Stomach (tissue), 9 donors: Measurements from ENCODE around the gene ATP2B2. TPM values are rescaled to one million over a fixed set of nuclear protein-coding genes. Genes with fewer than 3 reads are reported as not detected.

ENCODE experiments used
- DNase-seq, 2 donors: peaks; one replicate each; pipeline versions ENCODE4 v3.0.0 to v3.0.0-alpha.2; 2013 to 2019
- H3K27ac ChIP-seq, 5 donors: fragments of 200-600 bp in 4 of 5; sonication (generic) in 4 of 5; one replicate each; pipeline ENCODE4 v1.5.1; 2013 to 2019; ENCODE audit warnings: mild to moderate bottlenecking in 1 of 5, moderate library complexity in 1 of 5
- H3K27me3 ChIP-seq, 3 donors: fragments of 200-600 bp; sonication (generic); one replicate each; pipeline ENCODE4 v1.5.1; 2017 to 2019; ENCODE audit warnings: mixed run types in 1 of 3
- H3K36me3 ChIP-seq, 4 donors: fragments of 200-600 bp; sonication (generic); 1 replicate in 3 of 4; 2 replicates in 1 of 4; pipeline ENCODE4 v1.5.1; 2016 to 2019
- H3K4me1 ChIP-seq, 4 donors: fragments of 200-600 bp; sonication (generic); one replicate each; pipeline ENCODE4 v1.5.1; 2016 to 2019
- H3K4me3 ChIP-seq, 4 donors: fragments of 200-600 bp; sonication (generic) in 3 of 4; one replicate each; pipeline ENCODE4 v1.5.1; 2016 to 2019; ENCODE audit warnings: mild to moderate bottlenecking in 1 of 4
- H3K9me3 ChIP-seq, 4 donors: fragments of 200-600 bp; sonication (generic); one replicate each; pipeline ENCODE4 v1.5.1; 2016 to 2019
- EP300 ChIP-seq: sonication (generic); formaldehyde crosslinking; IDR thresholded peaks from one replicate; pipeline ENCODE4 v1.6.1; 2017; ENCODE audit warnings: antibody characterized with exemption
- POLR2A ChIP-seq, 4 donors: fragments of 450-650 bp; IDR thresholded peaks; one replicate each; pipeline ENCODE4 v1.6.1; 2016; ENCODE audit warnings: antibody characterized with exemption in 4 of 4, control low read depth in 2 of 4, mild to moderate bottlenecking in 1 of 4, moderate library complexity in 1 of 4
- POLR2AphosphoS5 ChIP-seq, 3 donors: sonication (generic); formaldehyde crosslinking; IDR thresholded peaks; one replicate each; pipeline ENCODE4 v1.6.1; 2016; ENCODE audit warnings: antibody characterized with exemption in 3 of 3
- WGBS, 5 donors: extraction: QIAGEN DNeasy Blood & Tissue Kit in 3 of 5; methylation state at CpG; one replicate each; pipeline versions ENCODE4 v1.1.5 to v1.1.7; 2013 to 2018; 5-methylcytosine and 5-hydroxymethylcytosine counted together
- intact Hi-C: fragments of 100-400 bp; cut with DNase I; formaldehyde crosslinking; loops from one replicate; pipeline ENCODE4 v1.15.1; 2023; ENCODE audit warnings: low total_unique reads
- polyA plus RNA-seq, 3 donors: library from polyadenylated mRNA; stranded (reverse); fragments of 200-250 nt; gene quantifications; one replicate each; pipeline ENCODE4 v1.2.3, GENCODE V29; 2013
- total RNA-seq, 5 donors: library from RNA; depleted of rRNA; stranded (reverse); fragments of >200 nt; gene quantifications; one replicate each; pipeline versions ENCODE4 v1.1.0 to v1.2.3, GENCODE V29; 2014 to 2016
- TF ChIP-seq, protein P1 (sequence below), 7 experiments: fragments of 450-650 bp in 4 of 7; fragments of 200-600 bp in 3 of 7; sonication (generic) in 3 of 7; IDR thresholded peaks; one replicate each; pipeline ENCODE4 v1.5.1; 2016 to 2019; ENCODE audit warnings: antibody characterized with exemption in 7 of 7, control low read depth in 2 of 7, mild to moderate bottlenecking in 1 of 7
- donor health status: healthy with polysubstance abuse.
- donor health status: Bipolar disorder and iron deficiency.
- donor health status: healthy.

ATP2B2 gene
- total and polyA plus RNA-seq, 8 donors = 0.03 to 0.37 TPM; not detected in 6

DNA sequence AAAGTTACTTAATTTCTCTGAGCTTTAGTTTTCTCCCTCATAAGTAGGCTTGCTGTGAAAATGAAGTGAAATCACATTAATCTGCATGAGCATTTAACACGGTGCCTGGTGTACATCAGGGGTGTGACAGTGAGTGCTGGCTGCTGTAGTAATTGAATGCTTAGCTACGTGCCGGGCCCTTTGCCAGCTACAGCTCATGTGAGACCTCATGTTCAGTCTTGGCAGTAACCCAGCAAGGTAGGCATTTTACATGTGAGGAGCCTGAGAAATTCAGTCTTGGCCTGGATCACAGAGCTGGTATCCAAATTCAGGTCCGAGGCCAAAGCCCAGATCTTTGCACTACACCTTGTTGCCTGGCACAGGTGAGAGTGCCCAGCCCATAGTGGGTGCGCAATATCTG, 221.7 kb downstream of the ATP2B2 start:
- Histone ChIP-seq H3K27ac (no peak overlapping the region), H3K27me3 (no peaks in the 10 kb centered on the region), H3K4me3 (no peak overlapping the region), H3K36me3 (peaks cover 30 to 78% (median 73%) of the 10 kb centered on the region in 4 donors), H3K9me3 (no peaks in the 10 kb centered on the region), H3K4me1 (peaks cover 12 to 35% (median 17%) of the 10 kb centered on the region in 4 donors)
- intact Hi-C loops = no loop called here
- no peak for TF ChIP-seq POLR2A (IDR thresholded peaks at IDR 0.05)
- peak in 1 of 3 donors; percentile 23 for TF ChIP-seq POLR2AphosphoS5 (IDR thresholded peaks at IDR 0.05)
- TF ChIP-seq EP300 = no peak
- TF ChIP-seq, protein P1, sequence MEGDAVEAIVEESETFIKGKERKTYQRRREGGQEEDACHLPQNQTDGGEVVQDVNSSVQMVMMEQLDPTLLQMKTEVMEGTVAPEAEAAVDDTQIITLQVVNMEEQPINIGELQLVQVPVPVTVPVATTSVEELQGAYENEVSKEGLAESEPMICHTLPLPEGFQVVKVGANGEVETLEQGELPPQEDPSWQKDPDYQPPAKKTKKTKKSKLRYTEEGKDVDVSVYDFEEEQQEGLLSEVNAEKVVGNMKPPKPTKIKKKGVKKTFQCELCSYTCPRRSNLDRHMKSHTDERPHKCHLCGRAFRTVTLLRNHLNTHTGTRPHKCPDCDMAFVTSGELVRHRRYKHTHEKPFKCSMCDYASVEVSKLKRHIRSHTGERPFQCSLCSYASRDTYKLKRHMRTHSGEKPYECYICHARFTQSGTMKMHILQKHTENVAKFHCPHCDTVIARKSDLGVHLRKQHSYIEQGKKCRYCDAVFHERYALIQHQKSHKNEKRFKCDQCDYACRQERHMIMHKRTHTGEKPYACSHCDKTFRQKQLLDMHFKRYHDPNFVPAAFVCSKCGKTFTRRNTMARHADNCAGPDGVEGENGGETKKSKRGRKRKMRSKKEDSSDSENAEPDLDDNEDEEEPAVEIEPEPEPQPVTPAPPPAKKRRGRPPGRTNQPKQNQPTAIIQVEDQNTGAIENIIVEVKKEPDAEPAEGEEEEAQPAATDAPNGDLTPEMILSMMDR (IDR thresholded peaks at IDR 0.05) = no peak
- WGBS, 5 donors = 36 to 67% (median 41%) methylated on average over 5 of the region's 5 CpGs
- peak; percentile 88 to 90 for DNase-seq

DNA sequence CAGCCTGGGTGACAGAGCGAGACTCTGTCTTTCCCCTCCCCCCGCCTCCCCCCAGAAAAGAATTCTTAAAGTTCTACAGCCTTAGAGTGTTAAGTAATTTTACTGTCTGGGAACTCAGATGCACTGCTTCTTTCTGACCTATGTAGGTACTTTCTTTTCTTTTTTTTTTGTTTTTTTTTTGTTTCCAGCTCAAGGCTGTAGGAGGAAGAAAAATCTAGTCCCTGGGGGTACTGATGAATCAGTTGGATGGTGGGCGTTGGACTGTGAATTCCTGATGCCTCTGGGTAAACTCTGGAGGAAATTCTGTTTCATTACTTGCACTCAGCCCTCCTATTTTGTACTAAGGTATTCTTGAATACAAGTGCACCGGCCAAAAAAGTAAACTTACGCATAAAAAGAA, 223.4 kb downstream of the ATP2B2 start:
- intact Hi-C loops = no loop called here
- TF ChIP-seq, protein P1 (IDR thresholded peaks at IDR 0.05) = no peak
- TF ChIP-seq EP300 = no peak
- no peak for TF ChIP-seq POLR2AphosphoS5 (IDR thresholded peaks at IDR 0.05)
- no peak for TF ChIP-seq POLR2A (IDR thresholded peaks at IDR 0.05)
- DNase-seq = no peak
- WGBS, 5 donors = 83 to 92% (median 91%) methylated on average over 5 of the region's 5 CpGs
- Histone ChIP-seq H3K4me3 (no peak overlapping the region), H3K27ac (no peak overlapping the region), H3K36me3 (peaks cover 38 to 80% (median 76%) of the 10 kb centered on the region in 4 donors), H3K27me3 (no peaks in the 10 kb centered on the region), H3K4me1 (peaks cover 12 to 30% (median 16%) of the 10 kb centered on the region in 4 donors), H3K9me3 (no peaks in the 10 kb centered on the region)

DNA sequence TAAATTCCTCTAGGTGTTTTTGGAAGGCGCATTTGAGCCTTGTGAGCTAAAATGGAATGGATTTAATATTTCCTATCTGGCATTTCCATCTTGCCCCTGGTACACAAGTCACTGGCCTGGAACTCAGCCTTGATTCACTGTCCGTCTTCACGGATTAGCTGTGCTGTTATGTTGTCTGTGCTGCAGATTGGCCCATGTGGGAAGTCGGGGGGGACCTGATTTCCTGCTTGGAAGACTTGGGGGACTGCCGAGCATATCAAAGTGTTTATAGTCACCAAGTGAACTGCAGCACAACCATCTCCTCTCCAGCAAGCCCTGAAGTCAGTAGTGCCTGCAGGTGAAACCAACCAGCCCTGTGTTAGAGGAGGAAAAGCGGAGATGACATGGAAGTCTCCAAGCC, 224.8 kb downstream of the ATP2B2 start:
- H3K4me1 ChIP-seq = peaks cover 8 to 21% (median 14%) of the 10 kb centered on the region in 4 donors
- no peak overlapping the region for H3K27ac ChIP-seq
- DNase-seq = no peak
- no peak overlapping the region for H3K4me3 ChIP-seq
- H3K27me3 ChIP-seq = no peaks in the 10 kb centered on the region
- peaks cover 40 to 86% (median 80%) of the 10 kb centered on the region in 4 donors for H3K36me3 ChIP-seq
- 81 to 92% (median 91%) methylated on average over 6 of the region's 6 CpGs for WGBS, 5 donors
- TF ChIP-seq POLR2A (IDR thresholded peaks at IDR 0.05) (no peak), EP300 (no peak), POLR2AphosphoS5 (IDR thresholded peaks at IDR 0.05) (no peak)
- TF ChIP-seq, protein P1 (IDR thresholded peaks at IDR 0.05) = no peak
- intact Hi-C loops = no loop called here
- H3K9me3 ChIP-seq = no peaks in the 10 kb centered on the region

DNA sequence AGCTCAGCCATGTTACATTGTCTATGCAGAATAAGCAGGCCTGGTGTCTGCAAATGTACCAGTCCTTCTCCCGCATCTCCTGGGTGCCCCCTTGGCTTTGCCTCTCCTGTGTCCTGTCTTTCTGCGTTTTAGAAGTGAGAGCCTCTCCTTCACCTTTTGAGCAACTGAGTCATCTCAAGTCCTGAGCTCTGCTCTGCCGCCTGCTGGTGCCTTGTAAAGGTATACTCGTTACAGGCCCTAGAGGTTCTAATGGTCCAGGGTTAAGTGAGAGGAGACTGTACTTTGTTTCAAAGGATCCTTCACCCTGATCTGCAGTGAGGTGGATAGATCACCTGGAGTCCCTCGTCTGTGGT, 225.2 kb downstream of the ATP2B2 start:
- H3K4me3 ChIP-seq = no peak overlapping the region
- intact Hi-C loops = no loop called here
- TF ChIP-seq EP300 (no peak), POLR2AphosphoS5 (IDR thresholded peaks at IDR 0.05) (no peak), POLR2A (IDR thresholded peaks at IDR 0.05) (no peak)
- TF ChIP-seq, protein P1 (IDR thresholded peaks at IDR 0.05) = no peak
- no peaks in the 10 kb centered on the region for H3K27me3 ChIP-seq
- 75 to 88% (median 81%) methylated on average over 5 of the region's 5 CpGs for WGBS, 5 donors
- H3K27ac ChIP-seq = no peak overlapping the region
- peaks cover 40 to 85% (median 76%) of the 10 kb centered on the region in 4 donors for H3K36me3 ChIP-seq
- DNase-seq = no peak
- peaks cover 3 to 20% (median 14%) of the 10 kb centered on the region in 4 donors for H3K4me1 ChIP-seq
- H3K9me3 ChIP-seq = no peaks in the 10 kb centered on the region
